A673 (cell line): ENCODE measurements around the gene WDR20. TPM values are rescaled to one million over a fixed set of nuclear protein-coding genes. Genes with fewer than 3 reads are reported as not detected.
"Not testable (repeated sequence)": the region's sequence is repeated elsewhere in the genome, so short reads cannot be mapped to it uniquely, and the experiment has no call there.

Source experiments
- BruUV-seq: library from RNA; stranded (reverse); fragments of 400-500 nt; replicated peaks from 2 replicates; lab custom pipeline; 2021; lab: Mats Ljungman, UMichigan
- CTCF ChIA-PET: fragments of 300-600 bp; sonication (Branson Sonifier 250); formaldehyde crosslinking; loops from one replicate; lab custom pipeline; 2022; ENCODE audit warnings: antibody characterized with exemption; lab: Charles Lee
- POLR2A ChIA-PET: fragments of 300-600 bp; sonication (Branson Sonifier 250); formaldehyde crosslinking; loops from one replicate; lab custom pipeline; 2022; ENCODE audit warnings: antibody characterized with exemption; ENCODE audit not compliant: low non-redundant PET; lab: Charles Lee
- DNase-seq: peaks from one replicate; pipeline ENCODE4 v3.0.0-alpha.2; 2015; ENCODE audit warnings: low spot score
- H3K27ac ChIP-seq: fragments of 200-600 bp; sonication (generic); 2 replicates; pipeline ENCODE4 v1.5.1; 2016; ENCODE audit warnings: mixed run types, low read depth, mild to moderate bottlenecking, mixed read lengths, antibody characterized with exemption, low read length; ENCODE audit not compliant: poor library complexity, severe bottlenecking
- H3K27me3 ChIP-seq: fragments of 200-600 bp; sonication (generic); replicated peaks from 2 replicates; pipeline ENCODE4 v1.6.1; 2017; ENCODE audit warnings: mixed run types, low read depth, mild to moderate bottlenecking, mixed read lengths, antibody characterized with exemption, low read length; ENCODE audit not compliant: insufficient read depth, poor library complexity
- H3K36me3 ChIP-seq: fragments of 200-600 bp; sonication (generic); 2 replicates; pipeline ENCODE4 v1.6.1; 2016; ENCODE audit warnings: mixed run types, mild to moderate bottlenecking, mixed read lengths, antibody characterized with exemption, low read length; ENCODE audit not compliant: insufficient read depth, poor library complexity, severe bottlenecking
- H3K4me1 ChIP-seq: fragments of 200-600 bp; sonication (generic); 2 replicates; pipeline ENCODE4 v1.6.1; 2017; ENCODE audit warnings: mixed run types, mild to moderate bottlenecking, mixed read lengths, antibody characterized with exemption, low read length; ENCODE audit not compliant: insufficient read depth, poor library complexity, severe bottlenecking
- H3K4me3 ChIP-seq: fragments of 200-600 bp; sonication (generic); 2 replicates; pipeline ENCODE4 v1.5.1; 2016; ENCODE audit warnings: low read depth, mixed run types, mild to moderate bottlenecking, mixed read lengths, low read length; ENCODE audit not compliant: poor library complexity, severe bottlenecking
- H3K9me3 ChIP-seq: fragments of 200-600 bp; sonication (generic); 2 replicates; pipeline ENCODE4 v1.6.1; 2016; ENCODE audit warnings: mixed run types, low read depth, mild to moderate bottlenecking, mixed read lengths, antibody characterized with exemption, low read length; ENCODE audit not compliant: poor library complexity, severe bottlenecking
- CTCF ChIP-seq: fragments of 300-800, 200-600 bp; sonication (generic); conservative IDR thresholded peaks from 2 replicates; pipeline ENCODE4 v1.5.1; 2017; ENCODE audit warnings: low read depth, mild to moderate bottlenecking, antibody characterized with exemption, low read length, moderate library complexity, mixed read lengths
- EZH2 ChIP-seq: fragments of 200-600 bp; sonication (generic); IDR thresholded peaks from 2 replicates; pipeline ENCODE4 v1.6.1; 2017; ENCODE audit warnings: borderline replicate concordance, low read depth, mild to moderate bottlenecking, mixed read lengths, antibody characterized with exemption, low read length; ENCODE audit not compliant: poor library complexity, severe bottlenecking
- intact Hi-C: fragments of 100-400 bp; cut with micrococcal nuclease; formaldehyde crosslinking; loops from one replicate; pipeline ENCODE4 v1.10.0; 2022; ENCODE audit not compliant: unreplicated experiment
- total RNA-seq: library from RNA; stranded (reverse); gene quantifications from 2 replicates; pipeline ENCODE4 v1.2.3, GENCODE V29; 2021

The WDR20 gene
- total RNA-seq, 1 experiment from 2014 or later, result 28.3 TPM

DNA sequence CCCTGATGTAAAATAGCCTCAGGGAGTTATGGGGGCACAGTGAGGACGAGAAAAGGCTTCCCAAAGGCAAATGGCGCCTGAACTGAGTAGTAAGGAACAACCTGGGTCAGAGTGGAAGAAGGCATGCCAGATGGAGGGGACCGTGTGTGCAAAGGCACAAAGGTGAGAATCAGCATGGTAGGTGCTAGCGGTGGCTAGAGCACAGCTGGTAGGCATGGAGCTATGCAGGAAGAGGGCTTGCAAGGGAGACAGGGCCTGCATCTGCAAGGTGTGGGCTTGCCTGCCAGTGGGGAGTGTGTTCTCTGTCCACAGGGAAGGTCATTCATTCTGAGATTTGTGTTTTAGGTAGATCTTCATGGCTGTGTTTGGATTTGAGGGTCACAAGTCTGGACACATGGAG, 34.3 kb upstream of the WDR20 start:
- BruUV-seq, result no TSS peak
- no peaks in the 10 kb centered on the region for H3K27me3 ChIP-seq
- no peaks in the 10 kb centered on the region for H3K36me3 ChIP-seq
- no peak overlapping the region for H3K4me3 ChIP-seq
- ChIA-PET CTCF (interaction anchor here (1.1 kb wide), 1 partner anchor 9 kb away, joined by 6 read pairs; no protein-coding TSS in a partner anchor), POLR2A (no interaction called here)
- no peak for DNase-seq
- intact Hi-C loops, result no loop called here
- no peak for TF ChIP-seq CTCF
- no peak for TF ChIP-seq EZH2
- H3K9me3 ChIP-seq, result no peaks in the 10 kb centered on the region
- peaks cover 7% of the 10 kb centered on the region for H3K4me1 ChIP-seq
- H3K27ac ChIP-seq, result no peak overlapping the region

GRCh38 chr14:102109332-102109731, 30.4 kb upstream of the WDR20 start:
- H3K27me3 ChIP-seq, intact Hi-C loops, H3K4me3 ChIP-seq, BruUV-seq, H3K27ac ChIP-seq, H3K36me3 ChIP-seq, CTCF ChIA-PET, DNase-seq, POLR2A ChIA-PET, H3K9me3 ChIP-seq, H3K4me1 ChIP-seq: not testable (repeated sequence)

GRCh38 chr14:102111101-102111500, 28.6 kb upstream of the WDR20 start:
- ChIA-PET POLR2A (no interaction called here), CTCF (no interaction called here)
- intact Hi-C loops, result no loop called here
- Histone ChIP-seq H3K4me1 (peaks cover 7% of the 10 kb centered on the region), H3K9me3 (no peaks in the 10 kb centered on the region), H3K4me3 (no peak overlapping the region), H3K27me3 (no peaks in the 10 kb centered on the region), H3K27ac (no peak overlapping the region), H3K36me3 (no peaks in the 10 kb centered on the region)
- no TSS peak for BruUV-seq
- no peak for TF ChIP-seq EZH2
- TF ChIP-seq CTCF, result no peak
- no peak for DNase-seq
